Ramos (cell line): ENCODE data around the gene ADSS1.

ENCODE experiments used
- in situ Hi-C: fragments of 300-500 bp; cut with MboI; formaldehyde crosslinking; loops from one replicate; pipeline ENCODE4 v1.14.3; 2022; ENCODE audit warnings: low sequenced_read_pairs; ENCODE audit not compliant: unreplicated experiment

ADSS1 gene

GRCh38 chr14:104712881-104713734, 10.9 kb upstream of the ADSS1 start:
- in situ Hi-C loops = no loop called here

- in situ Hi-C loops = no loop called here
These were observed 10.0 kb upstream of the ADSS1 start for GRCh38 chr14:104714066-104714465.

- in situ Hi-C loops = no loop called here
These were observed 9.3 kb upstream of the ADSS1 start for GRCh38 chr14:104714681-104715080.

- in situ Hi-C loops = no loop called here
These were observed 8.6 kb upstream of the ADSS1 start for GRCh38 chr14:104715416-104715815.

- in situ Hi-C loops = no loop called here
These were observed 8.2 kb upstream of the ADSS1 start for GRCh38 chr14:104715871-104716270.

GRCh38 chr14:104717137-104717536, 6.9 kb upstream of the ADSS1 start:
- in situ Hi-C loops = no loop called here

GRCh38 chr14:104717646-104718045, 6.4 kb upstream of the ADSS1 start:
- in situ Hi-C loops = no loop called here

- in situ Hi-C loops = no loop called here
These were observed 5.9 kb upstream of the ADSS1 start for GRCh38 chr14:104718147-104718546.

- in situ Hi-C loops = no loop called here
These were observed 5.2 kb upstream of the ADSS1 start for GRCh38 chr14:104718871-104719270.

GRCh38 chr14:104719343-104719742, 4.7 kb upstream of the ADSS1 start:
- in situ Hi-C loops = no loop called here

GRCh38 chr14:104721505-104722431, 2.3 kb upstream of the ADSS1 start:
- in situ Hi-C loops = no loop called here

- in situ Hi-C loops = no loop called here
These were observed 935 bp upstream of the ADSS1 start for GRCh38 chr14:104722938-104723650.

- in situ Hi-C loops = no loop called here
These were observed 465 bp downstream of the ADSS1 start for GRCh38 chr14:104724407-104724980.

GRCh38 chr14:104724981-104725771, 1.1 kb downstream of the ADSS1 start:
- in situ Hi-C loops = no loop called here

GRCh38 chr14:104725772-104726548, 1.9 kb downstream of the ADSS1 start:
- in situ Hi-C loops = no loop called here

- in situ Hi-C loops = no loop called here
These were observed 2.8 kb downstream of the ADSS1 start for GRCh38 chr14:104726600-104727451.

GRCh38 chr14:104728631-104729030, 4.6 kb downstream of the ADSS1 start:
- in situ Hi-C loops = no loop called here
